ENCODE data around the gene KCNH1. TPM values are rescaled to one million over a fixed set of nuclear protein-coding genes. Genes with fewer than 3 reads are reported as not detected.
"Not testable (repeated sequence)": the region's sequence is repeated elsewhere in the genome, so short reads cannot be mapped to it uniquely, and the experiment has no call there.

The KCNH1 gene
- polyA plus RNA-seq, 1 donor: 0.25 TPM

DNA sequence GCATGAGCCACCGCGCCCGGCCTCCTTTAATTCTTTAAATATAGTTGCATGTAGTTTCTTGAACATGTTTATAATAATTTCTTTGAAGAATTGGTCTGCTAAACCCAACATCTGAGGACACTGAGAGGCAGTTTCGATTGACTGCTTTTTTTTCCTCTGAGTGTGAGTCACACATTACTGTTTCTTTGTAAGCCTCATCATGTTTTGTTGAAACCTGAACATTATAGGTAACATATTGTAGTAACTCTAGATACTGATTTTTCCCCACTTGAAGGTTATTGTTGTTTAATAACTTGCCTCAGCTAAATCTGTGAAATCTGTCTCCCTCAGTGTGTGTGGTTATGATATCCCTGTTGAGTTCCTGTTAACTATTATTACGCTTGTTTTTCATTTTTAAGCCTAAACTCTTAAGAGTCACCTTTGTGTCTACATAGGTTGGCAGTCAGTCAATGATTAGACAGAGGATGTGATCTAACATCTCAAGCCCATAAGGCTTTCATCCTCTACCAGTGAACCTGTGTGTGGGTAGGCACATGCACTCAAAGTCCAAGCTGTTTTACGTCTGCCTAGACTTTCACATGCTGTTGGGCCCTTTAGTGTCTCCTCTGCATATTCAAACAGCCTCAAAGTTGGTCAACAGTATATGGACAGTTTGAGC lies 155.5 kb downstream of the KCNH1 start:
- DNase-seq: no peak
- no peaks in the 10 kb centered on the region for H3K36me3 ChIP-seq (ENCODE audit: control insufficient read depth, insufficient read depth, low read length)
- no peaks in the 10 kb centered on the region for H3K4me1 ChIP-seq (ENCODE audit: control insufficient read depth, insufficient read depth, low read length)
- no peaks in the 10 kb centered on the region for H3K9me3 ChIP-seq (ENCODE audit: control insufficient read depth, low read depth, low read length)
- WGBS (ENCODE audit: insufficient coverage, low lambda C conversion rate): no CpG with 5 or more reads among the region's 6 CpGs
- no peak overlapping the region for H3K27ac ChIP-seq (ENCODE audit: low read length)
- no peaks in the 10 kb centered on the region for H3K27me3 ChIP-seq (ENCODE audit: control insufficient read depth, insufficient read depth, low read length)
- H3K4me3 ChIP-seq (ENCODE audit: low read length): no peak overlapping the region

DNA sequence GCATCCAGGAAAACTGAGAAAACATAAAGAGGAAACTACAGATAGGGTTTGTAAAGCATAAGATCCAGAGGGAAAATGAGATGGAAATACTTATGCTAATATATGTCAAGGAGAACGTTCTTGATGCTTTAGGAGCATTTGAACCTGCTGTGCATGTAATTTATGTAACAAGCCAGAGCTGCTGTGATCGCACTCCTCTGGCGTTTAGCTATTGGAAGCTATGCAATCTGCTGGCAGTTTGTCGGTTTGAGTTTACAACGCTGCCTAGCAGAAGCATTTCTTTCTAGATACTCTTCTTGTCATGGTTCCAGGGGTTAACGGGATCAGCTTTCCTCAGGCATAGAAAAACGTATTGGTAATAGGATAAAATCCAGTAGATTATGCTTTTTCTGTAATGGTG lies 182.7 kb downstream of the KCNH1 start:
- no peak overlapping the region for H3K4me3 ChIP-seq (ENCODE audit: low read length)
- no peaks in the 10 kb centered on the region for H3K36me3 ChIP-seq (ENCODE audit: control insufficient read depth, insufficient read depth, low read length)
- H3K27ac ChIP-seq (ENCODE audit: low read length): no peak overlapping the region
- DNase-seq: no peak
- H3K9me3 ChIP-seq (ENCODE audit: control insufficient read depth, low read depth, low read length): no peaks in the 10 kb centered on the region
- no peaks in the 10 kb centered on the region for H3K27me3 ChIP-seq (ENCODE audit: control insufficient read depth, insufficient read depth, low read length)
- no CpG with 5 or more reads among the region's 7 CpGs for WGBS (ENCODE audit: insufficient coverage, low lambda C conversion rate)
- H3K4me1 ChIP-seq (ENCODE audit: control insufficient read depth, insufficient read depth, low read length): no peaks in the 10 kb centered on the region

DNA sequence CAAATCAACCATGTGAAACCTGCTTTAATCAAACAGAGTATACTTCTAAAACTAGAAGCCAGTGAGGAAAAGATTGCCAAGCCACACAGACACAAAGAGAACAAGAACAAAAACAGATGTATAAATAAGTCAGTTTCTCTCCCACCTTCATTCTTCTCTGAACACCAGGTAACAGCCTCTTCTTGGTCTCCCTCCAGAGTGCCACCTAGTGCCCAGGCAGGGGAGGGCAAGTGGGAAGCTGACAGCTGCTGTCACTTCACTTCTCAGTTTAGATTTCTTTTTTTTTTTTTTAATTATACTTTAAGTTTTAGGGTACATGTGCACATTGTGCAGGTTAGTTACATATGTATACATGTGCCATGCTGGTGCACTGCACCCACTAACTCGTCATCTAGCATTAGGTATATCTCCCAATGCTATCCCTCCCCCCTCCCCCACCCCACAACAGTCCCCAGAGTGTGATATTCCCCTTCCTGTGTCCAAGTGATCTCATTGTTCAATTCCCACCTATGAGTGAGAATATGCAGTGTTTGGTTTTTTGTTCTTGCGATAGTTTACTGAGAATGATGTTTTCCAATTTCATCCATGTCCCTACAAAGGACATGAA lies 183.9 kb downstream of the KCNH1 start:
- WGBS (ENCODE audit: insufficient coverage, low lambda C conversion rate): no CpG with 5 or more reads among the region's 2 CpGs
- not testable (repeated sequence) for H3K4me3 ChIP-seq (ENCODE audit: low read length); H3K4me1 ChIP-seq (ENCODE audit: control insufficient read depth, insufficient read depth, low read length); H3K36me3 ChIP-seq (ENCODE audit: control insufficient read depth, insufficient read depth, low read length); DNase-seq; H3K9me3 ChIP-seq (ENCODE audit: control insufficient read depth, low read depth, low read length); H3K27me3 ChIP-seq (ENCODE audit: control insufficient read depth, insufficient read depth, low read length); H3K27ac ChIP-seq (ENCODE audit: low read length)

DNA sequence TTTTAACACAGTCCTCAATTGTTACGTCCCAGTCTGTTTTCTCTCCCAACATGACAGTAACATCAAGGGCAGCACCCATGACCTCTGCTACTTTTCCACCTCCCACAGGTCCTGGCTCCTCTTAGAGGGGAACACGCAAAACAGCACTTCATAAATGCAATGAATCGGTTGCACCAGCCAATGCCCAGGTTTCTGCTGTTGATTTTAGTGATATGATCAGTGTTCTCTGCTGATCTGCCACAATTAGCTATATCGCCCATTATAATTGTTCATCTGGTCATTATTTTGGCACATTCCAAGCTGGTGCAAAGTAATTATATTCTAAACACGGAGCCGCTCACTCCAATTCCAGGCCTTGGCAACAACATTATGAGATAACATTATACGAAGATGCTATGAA lies 184.5 kb downstream of the KCNH1 start:
- Histone ChIP-seq H3K4me3 (ENCODE audit: low read length) (no peak overlapping the region), H3K36me3 (ENCODE audit: control insufficient read depth, insufficient read depth, low read length) (no peaks in the 10 kb centered on the region), H3K27ac (ENCODE audit: low read length) (no peak overlapping the region), H3K4me1 (ENCODE audit: control insufficient read depth, insufficient read depth, low read length) (no peaks in the 10 kb centered on the region), H3K9me3 (ENCODE audit: control insufficient read depth, low read depth, low read length) (no peaks in the 10 kb centered on the region), H3K27me3 (ENCODE audit: control insufficient read depth, insufficient read depth, low read length) (no peaks in the 10 kb centered on the region)
- WGBS (ENCODE audit: insufficient coverage, low lambda C conversion rate): no CpG with 5 or more reads among the region's 7 CpGs
- DNase-seq: no peak

DNA sequence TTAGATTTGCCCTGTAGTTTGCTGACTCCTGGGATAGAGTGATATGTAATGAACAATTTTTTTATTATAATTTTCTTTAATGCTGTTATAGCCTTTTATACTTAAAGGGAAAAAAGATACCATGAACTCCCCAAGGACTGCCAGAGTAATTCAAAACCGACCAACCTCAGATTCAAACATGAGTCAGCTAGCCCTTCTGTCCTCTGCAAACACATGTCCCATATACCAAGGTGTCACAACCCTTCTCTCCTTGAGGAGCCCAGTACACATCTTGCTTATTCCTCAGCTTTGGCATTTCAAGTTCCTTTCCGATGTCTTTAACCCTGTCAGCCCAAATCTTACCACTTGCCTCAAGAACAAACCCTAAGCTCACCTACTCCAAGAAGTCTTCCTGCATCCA lies 184.9 kb downstream of the KCNH1 start:
- no peaks in the 10 kb centered on the region for H3K4me1 ChIP-seq (ENCODE audit: control insufficient read depth, insufficient read depth, low read length)
- H3K27me3 ChIP-seq (ENCODE audit: control insufficient read depth, insufficient read depth, low read length): no peaks in the 10 kb centered on the region
- no peak for DNase-seq
- H3K27ac ChIP-seq (ENCODE audit: low read length): no peak overlapping the region
- no CpG with 5 or more reads among the region's 2 CpGs for WGBS (ENCODE audit: insufficient coverage, low lambda C conversion rate)
- no peaks in the 10 kb centered on the region for H3K9me3 ChIP-seq (ENCODE audit: control insufficient read depth, low read depth, low read length)
- H3K36me3 ChIP-seq (ENCODE audit: control insufficient read depth, insufficient read depth, low read length): no peaks in the 10 kb centered on the region
- no peak overlapping the region for H3K4me3 ChIP-seq (ENCODE audit: low read length)

DNA sequence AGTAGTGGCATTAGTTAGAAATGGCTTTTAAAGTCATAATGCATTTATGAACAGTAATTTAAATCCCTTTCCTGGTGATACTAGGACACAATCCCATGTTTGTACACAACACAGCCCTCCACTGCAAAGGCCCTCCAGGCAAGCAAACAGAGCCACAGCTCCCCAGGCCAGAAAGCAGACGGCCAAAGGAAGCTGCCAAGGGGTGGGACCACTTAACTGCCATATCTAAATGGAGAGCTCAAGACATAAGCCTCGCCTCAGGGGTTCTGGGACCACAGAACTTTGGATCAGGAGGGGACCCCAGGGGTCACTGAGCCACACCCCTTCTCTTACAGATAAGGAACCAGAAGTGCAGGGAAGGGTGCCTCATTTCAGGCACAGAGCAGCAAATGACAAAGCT lies 189.7 kb downstream of the KCNH1 start:
- Histone ChIP-seq H3K9me3 (ENCODE audit: control insufficient read depth, low read depth, low read length) (no peaks in the 10 kb centered on the region), H3K27ac (ENCODE audit: low read length) (no peak overlapping the region), H3K36me3 (ENCODE audit: control insufficient read depth, insufficient read depth, low read length) (no peaks in the 10 kb centered on the region), H3K27me3 (ENCODE audit: control insufficient read depth, insufficient read depth, low read length) (no peaks in the 10 kb centered on the region), H3K4me1 (ENCODE audit: control insufficient read depth, insufficient read depth, low read length) (no peaks in the 10 kb centered on the region), H3K4me3 (ENCODE audit: low read length) (no peak overlapping the region)
- DNase-seq: no peak
- no CpG with 5 or more reads among the region's 2 CpGs for WGBS (ENCODE audit: insufficient coverage, low lambda C conversion rate)

DNA sequence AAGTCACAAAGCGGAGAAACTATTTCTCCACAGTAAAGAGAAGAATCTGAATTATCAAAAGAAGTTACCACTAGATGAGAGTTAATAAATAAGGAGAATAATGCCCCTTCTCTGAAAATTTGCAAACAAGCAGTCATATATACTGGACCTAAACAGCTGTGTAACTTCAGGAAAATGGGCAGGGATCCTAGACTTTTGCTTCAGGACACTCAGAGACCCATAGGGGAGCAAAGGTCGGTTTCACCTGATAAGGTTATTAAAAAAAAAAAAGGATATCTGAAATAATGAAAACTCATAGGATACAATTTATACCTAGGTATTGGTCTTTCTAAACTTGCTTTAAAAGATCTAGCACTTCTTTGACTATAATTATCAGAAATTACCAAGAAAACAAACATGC lies 191.4 kb downstream of the KCNH1 start:
- no peaks in the 10 kb centered on the region for H3K4me1 ChIP-seq (ENCODE audit: control insufficient read depth, insufficient read depth, low read length)
- no peaks in the 10 kb centered on the region for H3K27me3 ChIP-seq (ENCODE audit: control insufficient read depth, insufficient read depth, low read length)
- H3K36me3 ChIP-seq (ENCODE audit: control insufficient read depth, insufficient read depth, low read length): no peaks in the 10 kb centered on the region
- H3K27ac ChIP-seq (ENCODE audit: low read length): no peak overlapping the region
- 74% methylated on average over 2 of the region's 2 CpGs for WGBS (ENCODE audit: insufficient coverage, low lambda C conversion rate)
- no peaks in the 10 kb centered on the region for H3K9me3 ChIP-seq (ENCODE audit: control insufficient read depth, low read depth, low read length)
- no peak overlapping the region for H3K4me3 ChIP-seq (ENCODE audit: low read length)
- no peak for DNase-seq

DNA sequence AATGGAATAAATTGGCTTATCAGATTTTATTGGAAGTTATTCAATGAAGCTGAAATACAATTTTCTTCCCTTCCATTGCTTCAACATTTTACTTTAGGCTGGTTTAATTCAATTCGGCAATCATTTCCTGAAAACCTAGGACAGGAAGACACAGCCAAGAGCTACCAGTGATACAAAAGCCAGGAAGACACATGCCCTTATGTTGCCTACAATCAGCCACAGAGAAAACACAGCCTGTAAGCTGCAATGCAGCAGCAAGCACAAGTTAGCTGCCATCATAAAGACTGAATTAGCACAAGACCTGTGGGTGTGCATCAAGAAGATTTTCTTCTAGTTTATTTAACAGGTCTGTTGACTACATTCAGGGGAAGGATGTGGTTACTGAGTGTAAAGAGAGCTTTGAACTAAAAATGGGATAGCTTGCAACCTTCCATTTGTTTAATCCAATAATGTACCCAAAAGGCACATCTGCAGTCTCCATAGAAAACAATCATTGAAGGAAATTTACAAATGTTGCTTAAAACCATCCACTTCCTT lies 193.8 kb downstream of the KCNH1 start:
- H3K9me3 ChIP-seq (ENCODE audit: control insufficient read depth, low read depth, low read length): no peaks in the 10 kb centered on the region
- no peak overlapping the region for H3K27ac ChIP-seq (ENCODE audit: low read length)
- no CpG with 5 or more reads among the region's 1 CpG for WGBS (ENCODE audit: insufficient coverage, low lambda C conversion rate)
- H3K4me1 ChIP-seq (ENCODE audit: control insufficient read depth, insufficient read depth, low read length): no peaks in the 10 kb centered on the region
- DNase-seq: no peak
- H3K27me3 ChIP-seq (ENCODE audit: control insufficient read depth, insufficient read depth, low read length): no peaks in the 10 kb centered on the region
- H3K36me3 ChIP-seq (ENCODE audit: control insufficient read depth, insufficient read depth, low read length): no peaks in the 10 kb centered on the region
- no peak overlapping the region for H3K4me3 ChIP-seq (ENCODE audit: low read length)

DNA sequence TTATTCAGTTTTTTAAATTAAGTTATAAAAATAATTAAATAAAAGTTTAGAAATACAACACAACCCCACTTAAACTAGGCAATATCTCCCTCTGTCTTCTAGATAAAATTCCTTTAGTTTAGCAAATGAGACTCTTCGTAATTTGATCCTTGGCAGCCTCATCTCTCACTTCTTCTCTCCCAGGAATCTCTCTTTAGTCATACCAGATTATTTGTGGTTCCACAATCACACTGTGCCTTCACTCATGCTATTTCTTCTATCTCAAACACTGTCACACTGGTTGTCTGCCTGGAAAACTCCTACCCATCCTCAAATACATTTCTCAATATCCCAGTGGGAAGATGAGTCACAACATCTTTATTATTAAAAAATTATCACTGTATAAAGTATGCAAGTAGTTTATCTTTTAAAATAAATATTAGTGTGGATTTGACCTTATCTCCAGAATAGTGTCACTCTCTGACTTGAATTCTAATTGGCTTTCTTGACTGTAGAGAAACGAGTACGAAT lies 195.5 kb downstream of the KCNH1 start:
- Histone ChIP-seq H3K4me3 (ENCODE audit: low read length) (no peak overlapping the region), H3K9me3 (ENCODE audit: control insufficient read depth, low read depth, low read length) (no peaks in the 10 kb centered on the region), H3K36me3 (ENCODE audit: control insufficient read depth, insufficient read depth, low read length) (no peaks in the 10 kb centered on the region), H3K27me3 (ENCODE audit: control insufficient read depth, insufficient read depth, low read length) (no peaks in the 10 kb centered on the region), H3K27ac (ENCODE audit: low read length) (no peak overlapping the region), H3K4me1 (ENCODE audit: control insufficient read depth, insufficient read depth, low read length) (no peaks in the 10 kb centered on the region)
- DNase-seq: no peak
- WGBS (ENCODE audit: insufficient coverage, low lambda C conversion rate): 100% methylated on average over 1 of the region's 3 CpGs

DNA sequence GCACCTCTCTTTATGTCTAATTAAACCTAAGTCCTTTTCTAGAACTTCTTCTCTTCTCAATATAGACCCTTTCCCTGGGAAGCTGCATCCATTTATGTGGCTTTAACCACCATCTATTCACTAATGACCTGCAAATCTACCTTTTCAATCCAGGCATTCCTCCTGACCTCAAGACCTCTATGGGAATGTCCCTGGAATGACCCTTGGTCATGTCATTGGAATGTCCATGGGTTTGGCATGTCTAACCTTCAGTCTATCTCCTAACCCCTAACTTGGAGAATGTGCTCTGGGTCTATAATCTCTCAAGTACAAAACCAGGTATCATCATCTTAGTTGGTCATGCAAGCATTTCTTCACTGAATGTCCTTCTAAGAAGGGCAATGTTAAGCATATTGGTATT lies 196.1 kb downstream of the KCNH1 start:
- H3K36me3 ChIP-seq (ENCODE audit: control insufficient read depth, insufficient read depth, low read length): no peaks in the 10 kb centered on the region
- no peaks in the 10 kb centered on the region for H3K27me3 ChIP-seq (ENCODE audit: control insufficient read depth, insufficient read depth, low read length)
- no peaks in the 10 kb centered on the region for H3K4me1 ChIP-seq (ENCODE audit: control insufficient read depth, insufficient read depth, low read length)
- DNase-seq: no peak
- no peak overlapping the region for H3K27ac ChIP-seq (ENCODE audit: low read length)
- H3K9me3 ChIP-seq (ENCODE audit: control insufficient read depth, low read depth, low read length): no peaks in the 10 kb centered on the region
- H3K4me3 ChIP-seq (ENCODE audit: low read length): no peak overlapping the region

DNA sequence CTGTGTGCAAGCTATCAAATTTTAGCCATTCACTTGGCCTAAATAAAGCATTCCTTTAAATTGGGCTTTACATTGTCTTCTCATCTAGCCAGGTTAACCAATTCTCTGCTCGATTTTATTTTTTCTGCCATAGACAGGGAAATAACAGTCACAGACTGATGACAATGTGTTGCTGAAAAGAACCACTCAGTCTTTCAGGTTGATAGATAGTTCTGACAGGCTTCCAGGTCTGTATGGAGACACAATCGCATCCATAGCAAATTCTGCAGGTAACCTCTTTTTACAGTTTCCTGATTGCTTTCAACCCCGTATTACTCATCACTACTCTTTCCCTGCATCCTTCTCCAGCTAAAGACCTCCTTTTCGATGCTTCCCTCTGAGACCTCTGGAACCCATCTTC lies 198.0 kb downstream of the KCNH1 start:
- no peaks in the 10 kb centered on the region for H3K27me3 ChIP-seq (ENCODE audit: control insufficient read depth, insufficient read depth, low read length)
- no peaks in the 10 kb centered on the region for H3K9me3 ChIP-seq (ENCODE audit: control insufficient read depth, low read depth, low read length)
- H3K4me1 ChIP-seq (ENCODE audit: control insufficient read depth, insufficient read depth, low read length): no peaks in the 10 kb centered on the region
- 91% methylated on average over 3 of the region's 4 CpGs for WGBS (ENCODE audit: insufficient coverage, low lambda C conversion rate)
- DNase-seq: no peak
- no peak overlapping the region for H3K4me3 ChIP-seq (ENCODE audit: low read length)
- H3K36me3 ChIP-seq (ENCODE audit: control insufficient read depth, insufficient read depth, low read length): no peaks in the 10 kb centered on the region
- no peak overlapping the region for H3K27ac ChIP-seq (ENCODE audit: low read length)

Data from large intestine (tissue), 3 donors.